ENCODE measurements around the gene PRODH2. TPM values are rescaled to one million over a fixed set of nuclear protein-coding genes. Genes with fewer than 3 reads are reported as not detected.

Gene PRODH2
- total RNA-seq, 1 experiment from 2014 or later: not detected

DNA sequence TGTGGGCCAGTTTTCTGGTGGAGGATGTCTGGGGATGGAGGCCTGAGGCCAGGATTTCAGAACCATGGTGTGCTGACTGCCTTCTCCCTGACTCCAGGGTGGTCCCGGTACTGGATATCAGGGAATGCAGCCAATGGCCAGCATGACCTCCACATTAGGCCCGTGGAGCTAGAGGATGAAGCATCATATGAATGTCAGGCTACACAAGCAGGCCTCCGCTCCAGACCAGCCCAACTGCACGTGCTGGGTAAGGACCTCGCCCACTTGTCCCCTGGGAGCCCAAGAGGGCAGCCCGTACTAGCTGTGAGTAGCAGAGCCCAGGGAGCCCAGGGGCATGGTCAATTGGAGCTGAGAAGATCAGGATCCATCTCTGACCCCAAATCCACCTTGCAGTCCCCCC is 45.7 kb upstream of the PRODH2 start:
- ChIA-PET CTCF (no interaction called here), POLR2A (ENCODE audit: low non-redundant PET) (no interaction called here)
- no peak for TF ChIP-seq CTCF (conservative IDR thresholded peaks at IDR 0.05; ENCODE audit: low read depth, low read length)
- no peak for TF ChIP-seq EZH2 (IDR thresholded peaks at IDR 0.05; ENCODE audit: borderline replicate concordance, low read depth, low read length, poor library complexity, severe bottlenecking)
- Histone ChIP-seq H3K27me3 (replicated peaks; ENCODE audit: insufficient read depth, low read depth, low read length, poor library complexity) (peaks cover 16% of the 10 kb centered on the region), H3K9me3 (ENCODE audit: low read depth, low read length, poor library complexity, severe bottlenecking) (no peaks in the 10 kb centered on the region), H3K4me1 (ENCODE audit: insufficient read depth, low read length, poor library complexity, severe bottlenecking) (peaks cover 13% of the 10 kb centered on the region), H3K27ac (ENCODE audit: low read depth, low read length, poor library complexity, severe bottlenecking) (no peak overlapping the region), H3K36me3 (ENCODE audit: insufficient read depth, low read length, poor library complexity, severe bottlenecking) (no peaks in the 10 kb centered on the region), H3K4me3 (ENCODE audit: low read depth, low read length, poor library complexity, severe bottlenecking) (no peak overlapping the region)
- intact Hi-C loops (cut with micrococcal nuclease; ENCODE audit: unreplicated experiment): no loop called here
- BruUV-seq (replicated peaks): no TSS peak
- no peak for DNase-seq (ENCODE audit: low spot score)

GRCh38 chr19:35856546-35857149 is 44.0 kb upstream of the PRODH2 start, which contains the start of gene KIRREL2:
Gene KIRREL2, plus strand, starts transcription at chr19:35856911. Its CDS starts 209 bp downstream, at chr19:35857120.
- peaks cover 16% of the 10 kb centered on the region for H3K27me3 ChIP-seq (replicated peaks; ENCODE audit: insufficient read depth, low read depth, low read length, poor library complexity)
- no peaks in the 10 kb centered on the region for H3K9me3 ChIP-seq (ENCODE audit: low read depth, low read length, poor library complexity, severe bottlenecking)
- BruUV-seq (replicated peaks): no TSS peak
- DNase-seq (ENCODE audit: low spot score): peak; percentile 21
- TF ChIP-seq CTCF (conservative IDR thresholded peaks at IDR 0.05; ENCODE audit: low read depth, low read length) (no peak), EZH2 (IDR thresholded peaks at IDR 0.05; ENCODE audit: borderline replicate concordance, low read depth, low read length, poor library complexity, severe bottlenecking) (no peak)
- H3K36me3 ChIP-seq (ENCODE audit: insufficient read depth, low read length, poor library complexity, severe bottlenecking): no peaks in the 10 kb centered on the region
- peak within 1 kb of the TSS; percentile 56 for H3K4me3 ChIP-seq (ENCODE audit: low read depth, low read length, poor library complexity, severe bottlenecking)
- no peak within 1 kb of the TSS for H3K27ac ChIP-seq (ENCODE audit: low read depth, low read length, poor library complexity, severe bottlenecking)
- ChIA-PET CTCF (no interaction called here), POLR2A (ENCODE audit: low non-redundant PET) (no interaction called here)
- H3K4me1 ChIP-seq (ENCODE audit: insufficient read depth, low read length, poor library complexity, severe bottlenecking): peaks cover 13% of the 10 kb centered on the region
- intact Hi-C loops (cut with micrococcal nuclease; ENCODE audit: unreplicated experiment): no loop called here

GRCh38 chr19:35853038-35853756 is 40.6 kb upstream of the PRODH2 start:
- Histone ChIP-seq H3K4me1 (ENCODE audit: insufficient read depth, low read length, poor library complexity, severe bottlenecking) (peaks cover 13% of the 10 kb centered on the region), H3K4me3 (ENCODE audit: low read depth, low read length, poor library complexity, severe bottlenecking) (no peak overlapping the region), H3K27me3 (replicated peaks; ENCODE audit: insufficient read depth, low read depth, low read length, poor library complexity) (peaks cover 31% of the 10 kb centered on the region), H3K9me3 (ENCODE audit: low read depth, low read length, poor library complexity, severe bottlenecking) (no peaks in the 10 kb centered on the region), H3K27ac (ENCODE audit: low read depth, low read length, poor library complexity, severe bottlenecking) (no peak overlapping the region), H3K36me3 (ENCODE audit: insufficient read depth, low read length, poor library complexity, severe bottlenecking) (no peaks in the 10 kb centered on the region)
- BruUV-seq (replicated peaks): no TSS peak
- ChIA-PET CTCF (no interaction called here), POLR2A (ENCODE audit: low non-redundant PET) (no interaction called here)
- no peak for TF ChIP-seq EZH2 (IDR thresholded peaks at IDR 0.05; ENCODE audit: borderline replicate concordance, low read depth, low read length, poor library complexity, severe bottlenecking)
- TF ChIP-seq CTCF (conservative IDR thresholded peaks at IDR 0.05; ENCODE audit: low read depth, low read length): no peak
- intact Hi-C loops (cut with micrococcal nuclease; ENCODE audit: unreplicated experiment): no loop called here
- no peak for DNase-seq (ENCODE audit: low spot score)
